Activated effector memory CD4-positive, alpha-beta T cell treated with anti-CD3 and anti-CD28 coated beads, Interleukin-2, amount 50 U/mL, for 16 hours (primary cell): ENCODE data around the gene DAND5.
"Not testable (repeated sequence)": the region's sequence is repeated elsewhere in the genome, so short reads cannot be mapped to it uniquely, and the experiment has no call there.

ENCODE experiments used
- DNase-seq: peaks from one replicate; pipeline ENCODE4 v3.0.0-alpha.2; 2020

Gene DAND5

DNA sequence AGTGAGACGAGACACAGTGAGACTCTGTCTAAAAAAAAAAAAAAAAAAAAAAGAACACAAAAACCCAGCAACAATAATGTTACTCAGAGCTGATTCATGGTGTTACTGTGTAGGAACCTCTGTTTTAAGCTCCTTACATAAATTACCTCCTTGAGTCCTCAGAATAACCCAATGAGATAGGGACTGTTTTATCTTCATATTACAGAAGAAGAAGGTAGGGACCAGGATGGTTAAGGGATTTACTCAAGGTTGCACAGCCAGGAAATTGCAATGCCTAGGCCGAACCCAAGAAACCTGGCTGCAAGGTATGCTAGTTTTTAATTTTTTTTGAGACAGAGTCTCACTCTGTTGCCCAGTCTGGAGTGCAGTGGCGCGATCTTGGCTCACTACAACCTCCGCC is 1.5 kb upstream of the DAND5 start:
- DNase-seq = no peak

DNA sequence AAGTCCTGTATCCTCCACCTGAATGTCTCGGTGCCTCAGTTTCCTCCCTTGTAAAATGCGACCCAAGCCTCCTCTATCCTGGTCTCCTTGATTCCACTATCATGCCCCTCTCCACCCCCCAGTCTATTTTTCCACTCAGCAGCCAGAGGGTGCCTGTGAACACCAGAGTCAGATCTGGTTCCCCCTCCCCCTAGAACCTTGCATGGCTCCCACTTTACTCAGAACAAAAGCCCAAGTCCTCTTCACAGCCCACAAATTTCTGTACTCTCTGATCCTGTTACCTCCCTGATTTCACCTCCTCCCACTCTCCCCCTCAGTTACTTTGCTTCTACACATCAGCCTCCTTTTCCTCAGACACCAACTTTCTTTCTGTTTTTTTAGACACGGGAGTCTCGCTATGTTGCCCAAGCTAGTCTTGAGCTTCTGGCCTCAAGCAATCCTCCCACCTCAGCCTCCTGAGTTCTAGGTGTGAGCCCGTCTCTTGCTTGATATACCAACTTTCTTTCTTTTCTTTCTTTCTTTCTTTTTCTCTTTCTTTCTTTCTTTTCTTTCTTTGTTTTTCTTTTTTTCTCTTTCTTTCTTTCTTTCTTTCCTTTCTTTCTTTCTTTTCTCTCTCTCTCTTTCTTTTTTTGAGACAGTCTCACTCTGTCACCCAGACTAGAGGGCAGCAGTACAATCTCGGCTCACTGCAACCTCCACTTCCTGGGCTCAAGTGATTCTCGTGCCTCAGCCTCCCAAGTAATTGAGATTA is 869 bp downstream of the DAND5 start:
- no peak for DNase-seq

DNA sequence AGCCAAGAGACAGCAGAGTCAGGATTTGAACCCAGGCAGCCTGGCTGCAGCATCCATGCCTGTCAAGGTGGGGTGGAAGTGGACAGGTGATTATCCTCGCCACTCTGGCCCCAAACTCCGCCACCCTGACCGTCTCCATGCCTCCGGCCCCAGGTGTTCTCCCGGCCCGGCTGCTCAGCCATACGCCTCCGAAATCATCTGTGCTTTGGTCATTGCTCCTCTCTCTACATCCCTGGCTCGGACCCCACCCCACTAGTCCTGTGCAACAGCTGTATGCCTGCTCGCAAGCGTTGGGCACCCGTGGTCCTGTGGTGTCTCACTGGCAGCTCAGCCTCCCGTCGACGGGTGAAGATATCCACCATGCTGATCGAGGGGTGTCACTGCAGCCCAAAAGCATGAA is 3.9 kb downstream of the DAND5 start:
- no peak for DNase-seq

DNA sequence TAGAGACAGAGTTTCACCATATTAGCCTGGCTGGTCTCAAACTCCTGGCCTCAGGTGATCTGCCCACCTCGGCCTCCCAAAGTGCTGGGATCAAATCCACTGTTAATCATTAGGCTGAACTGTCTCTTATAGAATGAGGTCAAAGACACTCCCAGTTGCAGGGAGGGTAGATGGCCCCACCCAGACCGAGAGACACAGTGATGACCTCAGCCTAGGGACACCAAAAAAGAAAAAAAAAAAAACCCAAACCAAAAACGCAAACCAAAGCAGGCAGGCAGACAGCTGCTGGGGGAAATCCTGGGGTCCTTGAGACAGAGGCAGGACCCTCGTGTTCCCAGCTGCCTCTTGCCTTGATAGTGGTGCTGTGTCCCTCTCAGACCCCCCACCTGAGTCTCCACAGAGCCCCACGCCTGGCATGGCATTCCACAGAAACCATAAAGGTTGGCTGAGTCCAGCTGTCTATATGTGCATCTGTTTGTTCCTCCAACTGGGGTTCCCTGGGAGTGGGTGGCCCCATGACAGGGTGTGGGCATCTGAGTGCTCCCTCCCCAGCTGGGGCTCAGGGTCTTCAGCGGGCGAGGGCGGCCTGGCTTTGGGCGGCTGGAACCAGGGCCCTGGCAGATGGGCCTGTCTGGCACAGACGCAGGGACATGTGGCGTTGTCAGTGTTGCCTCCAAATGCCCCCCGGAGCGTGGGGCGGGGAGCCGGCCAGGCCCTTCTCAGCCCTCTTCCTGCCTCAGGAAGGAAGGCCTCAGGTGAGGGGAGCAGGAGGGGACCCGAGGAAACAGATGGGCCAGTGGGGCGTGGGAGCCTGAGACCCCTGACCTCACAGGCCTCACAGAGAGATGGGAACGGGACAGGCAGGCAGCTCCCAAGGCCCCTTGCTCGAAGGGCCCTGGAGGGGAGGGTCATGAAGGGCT is 5.2 kb downstream of the DAND5 start:
- DNase-seq = no peak

DNA sequence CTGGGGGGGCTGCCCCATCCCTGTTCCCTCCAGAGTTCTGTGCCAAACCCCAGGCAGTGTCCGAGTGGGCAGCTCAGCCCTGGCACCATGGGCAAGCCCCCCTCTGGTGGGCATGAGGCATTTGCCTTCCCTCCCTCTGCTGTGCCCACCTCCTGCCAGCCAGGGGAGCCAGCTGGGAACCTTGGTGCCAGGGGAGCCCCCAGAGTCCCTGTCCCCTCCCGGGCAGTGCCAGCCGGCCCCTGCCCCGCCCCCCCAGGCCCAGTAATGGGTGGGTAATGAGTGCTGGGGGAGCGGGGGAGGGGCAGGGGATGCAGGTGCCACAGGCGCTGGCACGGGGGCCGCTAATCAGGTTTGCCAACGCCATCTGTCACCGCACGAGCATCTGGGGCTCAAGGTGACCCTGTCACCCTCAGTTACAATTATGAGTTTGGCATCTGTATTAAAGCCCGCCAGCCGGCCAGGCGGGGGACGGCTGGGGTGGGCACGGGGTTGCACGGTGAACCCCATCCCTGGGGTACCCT is 5.9 kb downstream of the DAND5 start:
- no peak for DNase-seq

DNA sequence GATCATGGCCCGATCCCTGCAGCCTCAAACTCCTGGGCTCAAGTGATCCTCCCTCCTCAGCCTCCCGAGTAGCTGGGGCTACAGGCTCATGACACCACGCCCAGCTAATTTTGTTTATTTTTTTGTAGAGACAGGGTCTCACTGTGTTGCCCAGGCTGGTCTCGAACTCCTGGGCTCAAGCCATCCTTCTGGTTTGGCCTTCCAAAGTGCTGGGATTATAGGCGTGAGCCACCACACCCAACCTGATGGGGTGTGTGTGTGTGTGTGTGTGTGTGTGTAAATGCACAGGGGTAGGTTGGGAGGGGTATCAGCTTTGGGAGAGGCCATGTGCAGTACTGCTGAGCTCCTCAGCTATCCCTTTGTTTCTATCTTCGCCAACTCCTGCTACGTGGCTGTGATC is 6.7 kb downstream of the DAND5 start:
- not testable (repeated sequence) for DNase-seq

DNA sequence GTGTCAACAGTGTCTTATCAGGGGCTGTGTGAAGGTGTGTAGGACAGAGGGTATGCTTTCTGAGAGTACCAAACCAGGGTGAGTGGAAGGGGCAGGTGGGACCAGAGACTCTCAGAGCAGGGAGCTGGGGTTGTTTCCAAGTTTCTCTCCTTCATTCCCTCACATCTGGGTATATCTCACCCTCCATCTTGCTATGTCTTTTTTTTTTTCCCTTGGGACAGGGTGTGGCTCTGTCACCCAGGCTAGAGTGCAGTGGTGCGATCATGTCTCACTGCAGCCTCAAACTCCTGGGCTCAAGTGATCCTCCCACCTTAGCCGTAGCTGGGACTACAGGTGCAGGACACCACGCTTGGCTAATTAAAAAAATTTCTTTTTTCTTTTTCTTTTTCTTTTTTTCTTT is 10.6 kb downstream of the DAND5 start:
- no peak for DNase-seq

DNA sequence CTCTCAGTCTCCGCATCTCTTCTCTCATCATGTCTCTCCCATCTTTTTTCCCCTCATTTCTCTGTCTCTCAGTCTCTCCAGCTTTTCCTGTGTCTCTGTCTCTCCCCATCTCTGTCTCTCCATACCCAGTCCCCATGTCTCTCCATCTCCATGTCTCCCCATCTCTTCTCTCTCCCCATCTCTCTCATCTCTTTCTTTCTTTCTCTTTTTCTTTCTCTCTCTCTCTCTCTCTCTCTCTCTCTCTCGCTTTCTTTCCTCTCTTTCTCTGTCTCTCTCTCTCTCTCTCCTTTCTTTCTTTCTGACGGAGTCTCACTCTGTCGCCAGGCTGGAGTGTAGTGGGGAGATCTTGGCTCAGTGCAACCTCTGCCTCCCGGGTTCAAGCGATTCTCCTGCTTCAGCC is 13.3 kb downstream of the DAND5 start:
- no peak for DNase-seq

DNA sequence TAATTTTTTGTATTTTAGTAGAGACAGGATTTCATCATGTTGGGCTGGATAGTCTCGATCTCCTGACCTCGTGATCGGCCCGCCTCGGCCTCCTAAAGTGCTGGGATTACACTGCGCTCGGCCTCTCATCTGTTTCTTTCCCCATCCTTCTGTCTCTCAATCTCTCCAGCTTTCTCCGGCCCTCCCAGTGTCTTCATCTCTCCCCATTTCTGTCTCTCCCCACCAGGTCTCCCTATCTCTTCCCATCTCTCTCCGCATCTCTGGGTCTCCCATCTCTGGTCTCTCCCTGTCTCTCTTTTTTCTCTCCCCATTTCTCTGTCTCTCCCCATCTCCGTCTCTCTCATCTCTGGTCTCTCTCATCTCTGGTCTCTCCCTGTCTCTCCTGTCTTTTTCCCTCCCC is 13.7 kb downstream of the DAND5 start:
- DNase-seq = no peak

DNA sequence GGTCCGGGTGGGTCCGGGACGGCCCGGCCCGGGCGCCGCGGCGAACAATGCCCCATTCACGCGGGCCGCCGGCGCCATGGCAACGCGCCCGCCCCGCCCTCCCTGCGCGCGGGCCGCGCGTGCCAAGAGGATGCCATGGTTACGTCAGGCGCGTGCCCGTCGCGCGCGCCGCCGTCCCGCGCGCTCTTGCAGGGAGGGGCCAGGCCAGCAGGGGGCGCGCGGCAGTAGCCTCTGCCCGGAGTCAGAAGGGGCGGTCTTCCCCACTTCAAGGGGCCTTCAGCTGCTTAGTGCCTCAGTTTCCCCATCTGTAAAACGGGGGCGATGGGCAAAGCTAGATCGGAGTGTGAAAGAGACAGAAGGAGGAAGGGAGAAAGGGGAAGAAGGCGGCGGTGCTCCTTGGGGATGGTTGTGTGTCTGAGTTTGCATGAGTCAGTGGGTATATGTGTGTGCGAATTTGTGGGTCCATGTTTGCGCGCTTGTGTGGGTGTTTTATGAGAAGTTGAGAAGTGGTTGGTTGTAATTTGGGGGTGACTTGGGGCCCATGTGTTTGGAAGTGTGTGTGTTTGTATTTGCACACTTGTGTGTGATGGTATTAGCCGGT is 14.3 kb downstream of the DAND5 start:
- peak; percentile 94 for DNase-seq

DNA sequence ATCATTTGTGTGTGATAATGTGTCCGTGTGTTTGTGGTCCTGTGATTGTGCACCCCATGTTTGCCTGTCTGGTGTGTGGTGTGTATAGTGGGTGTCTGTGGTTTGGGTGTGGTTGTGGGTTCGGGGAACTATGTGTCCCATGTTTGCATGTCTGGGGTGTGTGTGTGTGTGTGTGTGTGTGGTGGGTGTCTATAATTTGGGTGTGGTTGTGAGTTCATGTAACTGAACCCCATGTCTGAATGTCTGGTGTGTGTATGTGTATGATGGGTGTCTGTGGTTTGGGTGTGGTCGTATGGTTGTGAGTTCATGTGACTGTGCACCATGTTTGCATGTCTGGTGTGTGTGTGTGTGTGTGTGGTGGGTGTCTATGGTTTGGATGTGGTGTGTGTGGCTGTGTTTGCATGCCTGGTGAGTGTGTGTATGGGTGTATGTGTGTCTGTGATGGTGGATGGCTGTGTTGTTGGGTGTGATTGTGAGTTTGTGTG is 14.8 kb downstream of the DAND5 start:
- no peak for DNase-seq

DNA sequence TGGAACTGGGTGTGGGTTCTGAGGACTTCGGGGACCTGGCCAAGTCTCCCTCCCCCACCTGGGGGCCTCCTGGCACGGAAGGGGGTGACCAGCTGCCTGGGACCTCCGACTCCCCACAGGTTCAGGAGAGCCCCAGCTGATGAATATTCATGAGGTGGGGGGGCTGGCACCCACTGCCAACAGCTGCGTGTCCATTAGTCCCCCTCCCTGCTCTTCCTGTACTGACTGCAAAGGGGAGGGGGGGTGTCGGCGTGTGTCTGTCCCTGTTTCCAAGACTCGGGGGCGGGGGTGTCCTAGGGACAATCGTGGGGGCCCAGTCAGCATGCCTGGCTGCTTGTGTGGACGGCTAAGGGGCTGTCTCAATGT is 15.3 kb downstream of the DAND5 start:
- DNase-seq = no peak

DNA sequence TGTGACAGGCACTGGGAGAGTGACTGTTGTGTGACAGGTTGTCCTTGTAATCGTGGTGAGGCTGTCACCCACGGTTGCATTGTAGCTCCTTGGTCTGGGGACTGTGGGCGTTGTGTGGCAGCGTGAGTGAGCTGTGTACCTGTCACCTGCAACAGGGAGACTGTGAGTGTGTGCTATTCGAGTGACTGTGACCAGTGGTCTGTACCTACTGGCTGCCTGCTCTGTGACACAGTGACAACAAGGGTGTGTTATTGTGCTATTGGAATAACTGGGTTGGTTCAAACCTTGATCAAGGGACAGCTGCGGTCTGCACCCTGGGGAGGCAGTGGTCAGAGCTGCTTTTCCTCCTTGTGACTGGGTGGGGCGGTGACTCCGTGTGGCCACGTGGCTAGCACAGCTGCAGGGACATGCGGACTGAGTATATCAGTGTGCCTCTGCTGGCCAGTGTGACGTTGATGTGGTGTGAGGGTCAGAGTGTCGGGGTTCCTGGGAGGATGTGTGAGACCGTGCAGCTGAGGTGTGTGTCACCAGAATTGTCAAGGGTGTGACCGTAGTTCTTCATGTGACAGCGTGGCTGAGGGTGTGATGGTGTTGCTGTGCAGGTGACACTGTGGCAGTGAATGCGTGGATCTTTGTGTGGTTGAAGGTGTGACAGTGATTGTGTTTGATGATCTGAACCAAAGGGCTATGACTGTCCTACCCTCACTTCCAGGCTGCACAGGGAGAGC is 15.8 kb downstream of the DAND5 start:
- DNase-seq = no peak

DNA sequence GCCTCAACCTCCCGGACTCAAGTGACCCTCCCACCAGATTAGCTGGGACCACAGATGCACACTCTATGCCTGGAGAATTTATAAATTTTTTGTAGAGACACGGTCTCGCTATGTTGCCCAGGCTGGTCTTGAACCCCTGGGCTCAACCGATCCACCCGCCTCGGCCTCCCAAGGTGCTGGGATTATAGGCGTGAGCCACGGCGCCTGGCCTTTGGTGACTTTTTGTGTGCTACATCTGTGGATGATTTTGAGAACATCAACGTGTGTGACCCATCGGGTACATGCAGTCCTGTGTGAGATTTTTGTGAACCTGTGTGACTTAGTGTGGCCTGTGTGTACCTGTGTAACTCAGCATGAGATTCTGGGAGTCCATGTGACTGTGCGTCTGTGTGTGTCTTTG is 17.4 kb downstream of the DAND5 start:
- DNase-seq = no peak

DNA sequence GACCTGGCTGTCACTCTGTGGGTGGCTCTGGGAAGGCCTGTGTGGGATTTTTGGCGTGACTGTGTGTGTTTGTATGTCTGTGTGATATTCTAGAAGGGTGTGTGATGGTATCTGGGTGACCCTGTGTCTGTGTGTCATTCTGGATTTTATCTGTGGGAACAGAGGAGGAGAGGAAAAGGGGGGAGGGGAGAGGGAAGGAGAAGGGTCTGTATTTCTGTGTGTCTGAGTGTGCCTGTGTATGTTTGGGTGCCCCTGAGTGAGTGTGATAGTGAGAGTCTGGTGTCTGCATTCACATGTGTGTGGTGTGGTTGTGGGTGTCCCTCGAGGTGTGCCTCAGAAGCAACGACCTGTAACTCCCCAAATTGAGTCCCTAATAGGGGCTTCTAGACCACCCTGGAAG is 17.8 kb downstream of the DAND5 start:
- DNase-seq = no peak

DNA sequence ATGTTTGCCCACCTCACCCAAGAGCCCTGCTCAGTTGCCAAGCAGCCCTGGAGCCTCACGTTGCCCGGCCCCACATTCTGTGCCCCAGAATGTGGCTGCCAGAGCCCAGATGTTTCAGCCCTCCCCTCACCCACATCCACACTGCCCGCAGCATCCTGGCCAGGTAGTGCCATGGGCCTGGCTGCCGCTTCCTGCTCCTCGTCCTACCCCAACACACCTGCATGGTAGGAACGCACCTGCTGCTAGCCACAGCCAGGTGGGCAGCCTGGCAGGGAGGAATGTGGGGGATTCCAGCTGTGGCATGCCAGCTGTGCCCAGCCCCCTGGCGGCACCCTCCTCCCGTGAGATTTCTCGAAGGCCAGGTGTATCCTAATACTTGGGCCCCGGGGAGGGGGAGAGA is 18.4 kb downstream of the DAND5 start:
- DNase-seq = no peak

DNA sequence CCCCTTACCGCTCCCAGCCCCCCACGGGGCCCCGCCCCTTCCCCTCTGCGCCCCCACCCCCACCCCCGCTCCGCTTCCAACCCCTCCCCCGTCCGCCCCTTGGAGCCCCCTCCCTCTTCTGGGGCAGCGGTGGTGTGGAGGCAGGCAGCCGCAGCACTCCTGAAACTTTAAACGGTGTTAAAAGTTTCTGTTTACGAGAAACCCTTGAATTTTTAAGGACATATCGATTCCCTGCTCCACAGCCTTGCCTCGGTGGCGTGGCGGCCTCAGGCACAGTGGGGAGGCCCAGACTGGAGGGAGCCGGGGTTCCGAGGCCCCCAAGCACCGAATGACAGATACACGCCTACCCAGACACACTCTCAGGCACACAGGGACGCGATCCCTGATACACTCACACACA is 21.1 kb downstream of the DAND5 start:
- DNase-seq = no peak

DNA sequence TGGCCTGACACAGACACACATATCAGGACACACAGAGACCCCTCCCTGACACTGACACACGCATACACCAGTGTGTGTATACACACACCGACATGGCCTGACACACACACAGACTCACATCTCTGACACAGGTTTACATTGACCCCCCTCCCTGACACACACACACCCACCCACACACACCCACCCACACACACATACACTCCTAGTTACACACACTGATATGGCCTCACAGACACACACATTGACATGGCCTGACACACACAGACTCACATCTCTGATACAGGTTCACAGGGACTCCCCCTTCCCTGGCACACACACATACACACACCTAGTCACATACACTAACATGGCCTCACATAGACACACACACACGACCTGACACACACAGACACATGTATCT is 21.5 kb downstream of the DAND5 start:
- DNase-seq = no peak

DNA sequence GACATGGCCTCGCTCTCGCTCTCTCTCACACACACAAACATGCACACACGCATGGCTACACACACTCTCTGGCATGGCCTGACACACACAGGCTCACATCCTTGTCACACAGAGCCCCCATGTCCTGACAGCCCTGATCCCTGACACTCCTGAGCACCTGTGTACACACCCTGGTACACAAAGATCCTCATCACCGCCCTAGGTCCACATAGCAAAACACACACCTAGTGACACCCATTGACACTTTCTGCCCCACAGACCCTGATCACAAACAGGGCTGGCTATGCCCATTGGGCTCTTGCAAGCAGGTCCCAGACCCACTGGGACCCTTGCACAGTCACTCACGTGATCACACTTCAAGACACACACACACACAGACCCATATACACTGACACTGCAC is 21.9 kb downstream of the DAND5 start:
- no peak for DNase-seq

DNA sequence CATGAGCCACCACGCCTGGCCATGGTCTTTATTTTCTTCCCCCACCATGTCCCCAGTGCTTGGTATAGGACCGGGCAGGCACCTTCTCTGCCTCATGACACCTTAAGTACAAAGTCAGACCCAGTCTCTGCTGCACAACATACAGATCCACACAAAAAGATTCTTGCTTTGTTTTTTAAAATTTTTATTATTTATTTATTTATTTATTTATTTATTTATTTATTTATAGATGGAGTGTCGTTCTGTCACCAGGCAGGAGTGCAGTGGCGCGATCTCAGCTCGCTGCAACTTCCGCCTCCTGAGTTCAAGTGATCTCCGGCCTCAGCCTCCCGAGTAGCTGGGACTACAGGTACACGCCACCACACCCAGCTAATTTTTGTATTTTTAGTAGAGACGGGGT is 23.4 kb downstream of the DAND5 start:
- DNase-seq = no peak

DNA sequence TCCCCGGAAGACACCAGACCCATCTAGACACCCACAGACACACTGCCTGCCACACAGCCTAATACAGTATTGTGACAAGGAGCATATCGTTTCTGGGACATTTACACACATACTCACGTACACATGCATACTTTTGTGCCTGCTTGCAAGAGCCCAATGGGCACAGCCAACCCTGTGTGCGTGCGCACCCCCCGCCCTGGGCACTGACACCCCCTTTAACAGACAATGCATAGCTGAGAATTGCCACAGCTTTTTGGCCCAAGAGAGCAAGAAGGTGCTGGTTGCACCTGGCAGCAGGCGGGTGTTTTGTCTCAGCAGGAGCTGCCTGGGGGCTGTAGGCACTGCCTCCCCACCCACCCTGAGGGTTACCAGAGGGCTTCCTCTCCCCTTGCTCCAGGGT is 24.2 kb downstream of the DAND5 start:
- DNase-seq = no peak

DNA sequence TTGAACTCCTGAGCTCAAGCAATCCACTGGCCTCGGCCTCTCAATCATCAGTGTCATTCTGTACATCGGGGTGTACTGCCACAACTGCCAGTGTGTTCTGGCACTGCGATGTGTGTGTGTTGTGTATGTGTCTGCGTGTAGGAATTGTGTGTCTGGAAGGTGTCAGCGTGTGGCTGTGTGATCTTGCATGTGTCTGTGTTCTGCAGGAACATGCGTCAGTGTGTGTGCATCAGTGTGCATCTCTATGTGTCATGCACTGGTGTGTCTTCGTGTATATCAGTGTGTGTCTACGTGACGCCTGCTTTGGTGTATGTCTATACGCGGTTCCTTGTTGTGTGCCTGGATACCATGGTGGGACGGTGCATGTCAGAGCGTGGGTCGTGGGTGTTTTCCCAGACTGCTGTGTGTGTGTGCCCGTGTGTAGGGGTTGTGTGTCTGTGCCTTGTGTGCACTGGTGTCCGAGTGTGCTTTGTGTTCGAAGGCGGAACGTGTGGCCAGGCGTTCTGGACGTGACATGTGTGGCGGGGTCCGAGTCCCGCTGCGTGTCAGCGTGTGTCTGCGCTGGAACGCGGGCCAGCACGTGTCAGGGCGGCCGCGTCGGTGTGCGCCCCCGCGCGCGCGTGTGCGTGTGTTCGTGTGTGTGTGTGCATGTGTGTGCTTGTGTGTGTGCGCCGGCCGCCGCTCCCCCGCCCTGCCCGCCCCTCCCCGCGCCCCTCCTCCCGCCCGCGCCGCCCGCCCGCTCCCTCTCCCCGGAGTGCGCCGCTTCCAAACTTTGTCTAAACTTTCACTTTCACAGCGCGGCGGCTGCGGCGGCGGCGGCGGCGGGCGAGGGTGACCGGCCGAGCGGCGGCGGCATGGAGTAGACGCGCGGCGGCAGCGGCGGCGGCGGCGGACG is 25.6 kb downstream of the DAND5 start, which contains the start of gene NFIX:
NFIX (plus strand) TSS at position 775 of the 895 bp plus-strand sequence. CDS start 363 bp downstream, outside the sequence.
- DNase-seq = peak; percentile 84
